NCI-H748 (cell line): ENCODE measurements around the gene POLR3B.
"Not testable (repeated sequence)": the region's sequence is repeated elsewhere in the genome, so short reads cannot be mapped to it uniquely, and the experiment has no call there.

Experiments
- DNase-seq: peaks from one replicate; lab custom pipeline; 2025; ENCODE audit not compliant: unreplicated experiment; lab: John Stamatoyannopoulos, UW

The POLR3B gene

DNA sequence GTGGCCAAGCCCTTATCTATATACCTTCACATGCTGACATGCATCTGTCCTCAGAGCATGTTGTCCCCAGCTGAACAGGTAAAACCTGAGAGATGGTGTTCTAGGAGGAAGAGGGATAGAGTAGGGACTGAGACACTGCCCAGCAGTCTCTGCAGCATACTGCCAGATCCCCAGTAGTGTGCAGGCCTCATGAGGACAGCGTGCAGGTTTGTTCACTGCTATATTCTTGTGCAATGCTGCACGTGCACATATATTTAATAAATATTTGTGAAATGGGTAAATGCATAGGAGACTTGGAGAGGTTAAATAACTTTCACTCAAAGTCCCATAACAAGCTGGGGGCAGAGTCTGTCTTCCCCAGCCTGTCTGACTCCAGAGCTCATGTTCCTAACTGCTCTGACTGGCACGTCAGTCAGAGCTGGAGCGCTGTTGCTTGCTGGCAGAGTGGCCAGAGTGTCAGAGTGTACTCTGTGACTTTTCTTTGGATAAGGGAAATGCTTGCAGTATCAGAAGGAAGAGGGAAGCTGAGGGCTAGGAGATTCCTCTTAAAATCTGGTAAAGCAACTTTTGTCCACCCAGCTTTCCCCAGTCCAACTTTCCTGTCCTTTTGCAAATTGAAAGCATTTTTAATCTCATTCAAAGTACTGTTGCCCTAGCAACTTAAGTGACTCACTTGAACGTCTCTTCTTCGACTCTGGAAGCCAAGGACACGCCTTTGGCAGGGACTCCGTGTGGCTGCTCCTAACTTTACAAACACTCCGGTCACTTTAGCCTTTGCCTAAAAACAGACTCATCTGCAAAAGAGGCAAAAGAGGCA, 14.9 kb upstream of the POLR3B start:
- DNase-seq = peak; percentile 22

DNA sequence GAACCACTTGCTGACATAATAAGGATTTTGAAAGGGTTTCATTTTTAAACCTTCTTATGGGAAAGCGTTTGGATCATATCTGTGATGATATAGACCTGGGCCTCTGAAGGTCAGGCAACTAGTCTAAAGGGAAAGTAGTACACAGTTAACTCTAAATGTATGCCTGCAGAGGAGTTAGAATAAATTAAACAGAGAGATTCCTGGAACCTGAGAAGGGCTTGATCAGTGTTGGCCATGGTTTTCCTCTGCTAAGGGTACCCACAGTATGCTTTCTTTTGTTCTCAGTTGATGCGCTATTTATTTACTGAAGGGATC, 14.4 kb upstream of the POLR3B start:
- no peak for DNase-seq

DNA sequence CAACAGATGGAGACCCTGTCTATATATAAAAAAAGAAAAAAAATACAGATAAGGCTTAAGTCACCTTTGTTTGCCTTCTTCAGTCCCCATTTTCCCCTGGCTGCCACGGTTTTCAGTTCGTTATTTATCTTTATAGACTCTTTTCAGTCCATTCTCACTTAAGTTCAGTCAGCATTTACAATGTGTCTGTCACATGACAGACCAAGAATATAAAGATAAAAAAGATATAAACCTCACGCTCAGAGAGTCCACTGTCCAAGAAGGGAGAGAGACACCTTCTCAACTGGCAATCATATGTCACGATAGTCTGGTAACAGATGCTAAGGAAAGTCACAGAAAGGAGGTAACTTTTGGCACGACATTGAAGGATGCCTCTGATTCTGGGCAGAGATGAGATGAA, 13.4 kb upstream of the POLR3B start:
- DNase-seq = no peak

DNA sequence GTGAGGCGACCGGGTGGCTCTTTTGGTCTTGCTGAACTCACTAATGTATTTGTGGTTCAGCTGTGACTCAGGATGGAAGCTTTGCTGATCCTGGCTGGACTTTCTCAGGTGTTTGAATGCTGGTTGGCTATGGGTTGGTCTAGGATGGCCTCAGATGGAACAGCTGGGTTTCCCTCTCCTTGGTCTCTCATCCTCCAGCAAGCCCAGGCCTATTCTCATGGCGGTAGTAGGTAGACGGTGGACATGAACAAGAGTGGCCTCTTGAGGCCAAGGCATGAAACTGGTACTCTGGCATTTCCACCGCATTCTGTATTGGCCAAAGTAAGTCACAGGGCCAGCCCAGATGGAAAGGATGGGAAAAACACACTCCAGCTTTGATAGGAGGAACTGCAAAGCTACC, 11.8 kb upstream of the POLR3B start:
- DNase-seq = peak; percentile 76

DNA sequence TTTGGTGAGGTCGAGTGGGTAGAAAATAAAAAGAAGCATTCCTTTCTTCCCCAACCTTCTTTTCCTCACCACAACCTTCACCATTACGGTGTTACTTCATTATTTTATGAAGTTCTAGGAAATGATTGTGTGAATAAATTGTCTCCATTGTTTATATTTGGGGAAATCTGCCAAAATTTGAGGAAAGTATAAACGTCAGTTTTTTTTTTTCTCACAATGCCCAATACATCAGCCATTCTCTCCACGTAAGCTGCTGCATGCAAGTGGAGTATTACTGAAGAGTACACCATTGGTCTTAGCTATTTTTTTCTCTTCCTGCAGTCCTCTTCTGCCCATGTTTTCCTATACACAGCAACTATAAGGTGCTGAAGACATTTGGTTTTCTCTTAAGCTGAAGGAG, 9.1 kb upstream of the POLR3B start:
- no peak for DNase-seq

DNA sequence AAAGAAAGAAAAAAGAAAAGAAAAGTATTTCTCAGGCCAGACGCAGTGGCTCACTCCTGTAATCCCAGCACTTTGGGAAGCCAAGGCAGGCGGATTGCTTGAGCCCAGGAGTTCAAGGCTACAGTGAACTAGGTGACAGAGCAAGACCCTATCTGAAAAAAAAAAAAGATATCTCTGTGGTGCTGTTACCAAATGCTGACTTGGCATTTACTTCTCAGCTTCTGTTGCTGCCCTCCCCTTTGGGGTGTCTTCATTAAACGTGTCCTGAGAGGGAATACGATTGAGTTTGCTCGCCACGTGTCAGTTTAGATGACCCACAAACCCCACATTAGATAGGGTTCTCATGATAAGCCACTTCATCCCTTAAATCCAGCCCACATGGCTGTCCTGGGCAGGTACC, 4.4 kb upstream of the POLR3B start:
- DNase-seq = no peak

DNA sequence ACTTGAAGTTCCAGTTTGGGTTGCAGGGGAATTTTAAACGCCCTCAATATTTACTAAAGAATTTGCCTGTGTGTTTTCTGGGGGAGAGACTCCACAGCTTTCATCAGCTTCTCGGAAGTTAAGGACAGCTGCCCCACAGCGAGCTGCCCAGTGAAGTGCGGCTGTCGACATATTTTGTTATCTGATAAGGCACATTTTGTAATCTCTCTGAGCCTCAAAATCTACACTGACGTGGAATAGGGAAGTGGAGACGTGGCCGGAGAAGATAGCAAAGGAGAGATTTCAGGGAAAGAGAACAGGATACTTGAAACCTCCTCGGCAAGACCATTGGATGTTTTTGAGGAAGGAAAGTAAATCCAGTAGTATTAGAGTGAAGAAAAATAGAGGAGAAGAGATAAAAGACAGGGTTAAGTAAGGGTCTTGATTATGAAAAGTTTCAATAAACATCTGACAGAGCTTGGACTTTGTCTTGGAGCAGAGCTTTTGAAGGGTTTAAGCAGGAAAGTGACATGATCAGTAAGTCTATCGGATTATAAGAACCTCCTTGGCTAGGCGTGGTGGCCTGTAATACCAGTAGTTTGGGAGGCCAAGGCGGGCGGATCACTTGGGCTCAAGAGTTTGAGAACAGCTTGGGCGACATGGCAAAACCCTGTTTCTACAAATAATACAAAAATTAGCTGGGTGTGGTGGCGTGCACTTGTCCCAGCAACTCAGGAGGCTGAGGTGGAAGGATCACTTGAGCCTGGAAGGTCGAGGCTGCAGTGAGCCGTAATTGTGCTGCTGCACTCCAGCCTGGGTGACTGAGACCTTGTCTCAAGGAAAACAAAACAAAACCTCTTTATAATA, 1.1 kb downstream of the POLR3B start:
- DNase-seq = peak; percentile 57

DNA sequence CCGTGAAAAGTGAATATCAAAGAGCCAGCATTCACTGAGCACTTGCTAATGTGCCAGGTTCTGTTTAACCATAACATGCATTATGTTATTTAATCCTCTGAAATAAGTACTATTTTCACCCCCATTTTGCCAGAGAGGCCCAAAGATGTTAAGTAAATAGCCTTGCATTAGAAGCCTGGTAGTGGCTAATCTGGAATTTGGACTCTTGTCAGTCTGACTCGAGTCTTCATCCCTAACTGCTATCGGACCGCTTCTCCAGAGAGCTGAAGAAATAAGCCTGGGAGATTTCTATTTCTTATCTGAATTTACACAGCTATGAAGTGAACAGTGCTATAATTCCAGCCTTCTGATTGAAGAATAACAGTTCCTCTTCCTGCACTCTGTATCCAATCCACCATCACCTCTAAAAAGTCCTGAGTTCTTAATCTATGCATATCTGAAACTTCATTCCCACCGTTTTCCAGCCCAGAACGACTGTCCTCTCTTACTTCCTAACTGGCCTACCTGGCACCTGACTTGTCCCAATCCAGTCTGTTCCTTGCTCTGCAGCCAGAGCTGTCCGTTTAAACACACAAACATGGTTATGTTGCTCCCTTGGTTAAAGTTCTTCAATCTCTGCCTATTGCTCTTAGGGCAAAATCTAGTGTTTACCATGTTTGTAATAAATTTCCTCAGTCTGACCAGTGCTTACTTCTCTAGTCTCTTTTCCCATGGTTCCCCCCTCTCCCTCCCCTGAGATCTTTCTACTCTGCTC, 2.3 kb downstream of the POLR3B start:
- no peak for DNase-seq

DNA sequence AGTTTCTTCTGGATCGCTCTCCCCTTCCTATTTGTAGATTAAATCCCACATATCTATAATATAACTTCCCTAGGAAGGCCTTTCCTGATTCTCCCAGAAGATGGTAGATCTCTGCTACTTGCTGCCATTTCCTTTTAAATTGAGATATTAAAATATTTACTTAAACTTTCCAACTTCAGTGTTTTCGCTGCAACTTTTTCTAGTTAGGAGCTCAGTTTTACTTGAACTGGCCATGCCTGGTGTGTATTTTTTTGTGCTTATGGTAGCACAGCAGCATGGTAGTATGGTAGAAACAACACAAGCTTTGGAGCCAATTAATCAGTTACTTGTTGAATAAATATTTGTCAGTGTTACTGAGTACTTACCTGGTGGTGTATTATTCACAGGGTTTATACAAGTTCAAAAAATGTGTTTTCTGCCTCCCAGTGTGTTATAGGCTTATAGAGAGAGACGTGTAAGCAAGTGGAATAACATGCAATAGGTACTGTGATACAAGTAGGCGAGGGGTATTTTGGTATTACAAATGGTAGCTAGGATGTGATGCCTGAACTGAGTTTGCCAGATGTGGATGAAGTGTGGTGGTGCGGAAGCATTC, 2.9 kb downstream of the POLR3B start:
- no peak for DNase-seq

DNA sequence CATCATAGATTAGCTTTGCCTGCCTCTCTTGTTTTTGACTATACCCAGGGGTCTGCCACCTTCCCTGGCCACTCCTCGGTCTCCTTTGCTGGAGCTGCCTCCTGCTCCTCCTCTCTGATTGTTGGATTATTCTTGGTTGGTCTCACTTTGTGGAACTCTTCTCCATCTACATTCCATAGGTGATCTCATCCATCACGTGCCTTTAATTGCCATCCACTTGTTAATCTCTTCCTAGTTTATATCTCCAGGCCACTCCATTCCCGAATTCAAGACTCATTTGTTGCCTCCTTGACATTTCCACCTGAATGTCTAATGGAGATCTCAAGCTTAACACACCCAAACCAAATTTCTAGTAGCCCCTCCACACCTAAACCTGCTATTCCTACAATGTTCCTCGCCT, 5.4 kb downstream of the POLR3B start:
- no peak for DNase-seq

DNA sequence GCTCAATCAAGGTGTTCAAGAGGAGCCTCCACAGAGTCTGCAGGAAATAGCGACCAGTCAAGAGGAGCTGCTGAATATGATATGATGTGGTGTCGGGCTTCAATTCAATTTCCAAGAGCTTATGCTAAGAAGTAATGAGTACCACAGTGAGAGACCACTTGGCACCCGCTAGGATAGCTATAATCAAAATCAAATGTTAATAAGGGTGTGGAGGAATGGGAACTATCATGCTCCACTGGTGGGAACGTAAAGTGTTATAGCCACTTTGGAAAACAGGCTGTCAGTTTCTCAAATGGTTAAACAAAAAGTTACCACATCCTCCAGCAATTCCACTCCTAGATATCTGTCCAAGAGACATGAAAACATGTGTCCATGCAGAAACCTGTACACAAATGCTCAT, 6.7 kb downstream of the POLR3B start:
- DNase-seq = no peak

DNA sequence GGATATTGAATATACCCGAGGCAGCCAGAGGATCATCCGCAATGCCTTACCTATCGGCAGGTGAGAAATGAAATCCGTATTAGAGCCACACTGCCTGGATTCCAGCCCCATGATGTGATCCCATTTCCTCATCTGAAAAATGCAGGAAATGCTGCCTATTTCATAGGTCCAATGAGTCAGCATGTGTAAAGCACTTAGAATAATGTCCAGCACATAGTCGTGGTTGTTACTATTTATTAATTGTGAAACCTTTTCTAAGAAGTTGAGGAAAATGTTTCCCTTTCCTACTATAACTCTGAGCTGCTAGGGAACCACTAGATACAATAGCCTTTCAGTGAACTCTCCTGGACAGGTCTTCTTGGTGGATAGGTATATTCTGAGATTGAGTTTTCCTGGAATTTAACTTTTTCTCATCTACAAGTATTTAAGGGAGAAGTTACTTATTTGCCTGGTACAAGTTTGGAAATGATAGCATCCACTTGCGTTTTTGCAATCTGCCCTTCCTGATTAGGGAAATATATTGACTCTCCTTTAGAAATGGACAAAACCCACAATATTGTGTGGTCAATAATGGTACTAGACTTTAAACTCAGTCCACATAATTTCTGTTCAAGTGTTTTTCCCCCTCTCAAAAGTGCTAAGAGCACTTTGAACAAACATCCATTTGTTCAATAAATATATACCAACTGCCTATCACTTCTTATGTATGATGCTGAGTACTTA, 12.2 kb downstream of the POLR3B start:
- no peak for DNase-seq

DNA sequence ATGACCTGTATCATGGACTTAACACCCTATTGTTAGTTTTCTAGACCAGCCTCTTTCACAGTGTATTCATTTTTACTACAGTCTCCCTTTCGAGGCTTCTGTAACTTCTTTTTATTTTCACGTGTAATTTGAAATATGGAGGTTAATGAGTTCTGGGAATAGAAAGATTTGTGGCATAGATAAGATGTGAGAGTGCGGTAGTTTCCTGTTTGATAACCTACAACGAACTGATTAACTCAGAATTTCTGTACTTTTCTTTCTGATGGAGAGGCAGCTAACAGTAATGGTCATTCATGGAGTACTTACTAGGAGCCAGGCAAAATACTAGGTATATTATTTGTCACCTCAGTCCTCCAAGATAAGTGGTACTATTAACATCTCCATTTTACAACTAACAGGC, 21.2 kb downstream of the POLR3B start:
- no peak for DNase-seq

DNA sequence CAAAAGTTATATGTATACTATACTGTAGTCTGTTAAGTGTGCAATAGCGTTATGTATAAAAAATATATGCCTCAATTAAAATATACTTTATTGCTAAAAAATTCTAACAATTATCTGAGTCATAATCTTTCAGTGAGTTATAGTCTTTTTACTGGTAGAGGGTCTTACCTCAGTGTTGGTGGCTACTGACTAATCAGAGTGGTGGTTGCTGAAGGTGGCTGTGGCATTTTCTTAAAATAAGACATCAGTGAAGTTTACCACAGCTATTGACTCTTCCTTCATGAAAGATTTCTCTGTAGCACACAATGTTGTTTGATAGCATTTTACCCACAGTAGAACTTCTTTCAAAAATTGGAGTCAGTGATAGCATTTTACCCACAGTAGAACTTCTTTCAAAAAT, 23.4 kb downstream of the POLR3B start:
- DNase-seq = no peak

DNA sequence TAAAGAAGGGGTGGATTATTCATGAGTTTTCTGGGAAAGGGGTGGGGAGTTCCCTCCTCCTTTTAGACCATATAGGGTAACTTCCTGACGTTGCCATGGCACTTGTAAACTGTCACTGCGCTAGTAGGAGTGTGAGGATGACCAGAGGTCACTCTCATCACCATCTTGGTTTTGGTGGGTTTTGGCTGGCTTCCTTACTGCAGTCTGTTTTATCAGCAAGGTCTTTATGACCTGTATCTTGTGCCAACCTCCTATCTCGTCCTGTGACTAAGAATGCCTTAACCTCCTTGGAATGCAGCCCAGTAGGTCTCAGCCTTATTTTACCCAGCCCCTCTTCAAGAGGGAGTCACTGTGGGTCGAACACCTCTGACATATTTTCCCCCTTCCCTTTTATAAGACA, 24.3 kb downstream of the POLR3B start:
- not testable (repeated sequence) for DNase-seq

DNA sequence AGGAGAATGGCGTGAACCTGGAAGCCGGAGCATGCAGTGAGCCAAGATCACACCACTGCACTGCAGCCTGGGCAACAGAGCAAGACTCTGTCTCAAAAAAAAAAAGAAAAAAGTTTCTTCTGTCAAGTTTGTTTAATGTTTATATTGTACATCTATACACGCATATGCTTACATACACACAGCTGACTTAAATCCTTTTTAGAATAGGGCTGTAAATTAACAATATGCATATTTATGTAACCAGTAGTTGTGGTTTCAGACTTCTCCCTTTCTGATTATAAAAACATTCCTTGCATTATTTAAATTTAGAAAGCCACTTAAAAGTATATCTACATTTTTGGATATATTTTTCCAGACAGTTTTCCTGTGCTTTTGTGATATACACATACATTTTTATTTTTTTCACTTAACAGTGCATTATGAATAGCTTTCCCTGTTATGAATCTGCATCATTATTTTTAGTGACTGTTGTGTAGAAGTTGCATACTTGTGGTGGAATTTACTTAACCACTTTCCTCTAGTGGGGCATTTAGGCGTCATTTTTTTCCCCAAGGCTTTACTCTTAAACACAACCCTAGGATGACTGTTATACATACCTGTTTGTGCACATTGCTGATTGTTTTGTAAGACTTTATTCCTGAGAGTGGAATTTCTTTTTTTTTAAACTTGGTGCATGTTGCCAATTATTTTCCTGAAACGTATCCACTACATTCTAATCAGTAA, 29.4 kb downstream of the POLR3B start:
- DNase-seq = no peak

DNA sequence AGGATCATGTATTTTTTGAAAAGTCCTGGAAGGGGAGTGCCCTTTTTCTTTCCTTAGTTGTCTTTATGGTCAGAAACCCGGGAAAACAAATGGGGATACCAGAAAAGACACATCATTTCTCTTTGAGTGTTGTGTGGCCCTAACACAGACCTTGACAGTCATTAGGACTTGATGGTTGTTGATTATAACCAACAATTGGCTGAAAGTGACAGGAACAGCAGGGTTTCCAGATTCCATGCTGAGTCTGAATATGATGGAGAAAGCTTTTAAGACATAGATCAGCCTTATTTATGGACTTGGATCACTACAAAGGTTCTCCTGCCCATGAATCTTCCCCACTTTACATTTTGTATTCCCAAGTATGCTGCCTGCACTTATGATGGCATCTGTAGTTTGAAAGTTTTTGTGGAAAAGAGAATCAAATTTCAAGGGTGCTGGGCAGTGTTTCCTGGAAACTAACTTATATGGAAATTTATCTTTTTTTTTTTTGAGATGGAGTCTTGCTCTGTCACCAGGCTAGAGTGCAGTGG, 30.4 kb downstream of the POLR3B start:
- DNase-seq = peak; percentile 20

DNA sequence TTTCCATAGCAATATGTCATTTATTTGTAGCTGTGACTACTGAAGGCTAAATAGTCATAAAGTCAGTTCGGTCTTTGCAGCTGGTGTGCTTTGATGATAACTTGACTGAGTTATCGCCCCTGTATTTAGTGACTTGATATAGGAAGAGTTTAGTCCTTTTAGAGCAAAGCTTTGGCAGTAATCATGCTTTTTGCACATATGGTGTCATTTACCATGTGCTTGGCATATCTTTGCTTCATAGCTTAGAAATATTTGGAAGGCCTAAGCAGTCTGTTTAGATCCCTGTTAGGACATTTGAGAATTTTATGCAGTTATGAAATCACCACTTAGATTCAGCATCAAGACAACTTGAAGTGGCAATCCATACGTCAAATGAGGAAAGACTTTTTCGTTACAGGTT, 31.6 kb downstream of the POLR3B start:
- DNase-seq = no peak

DNA sequence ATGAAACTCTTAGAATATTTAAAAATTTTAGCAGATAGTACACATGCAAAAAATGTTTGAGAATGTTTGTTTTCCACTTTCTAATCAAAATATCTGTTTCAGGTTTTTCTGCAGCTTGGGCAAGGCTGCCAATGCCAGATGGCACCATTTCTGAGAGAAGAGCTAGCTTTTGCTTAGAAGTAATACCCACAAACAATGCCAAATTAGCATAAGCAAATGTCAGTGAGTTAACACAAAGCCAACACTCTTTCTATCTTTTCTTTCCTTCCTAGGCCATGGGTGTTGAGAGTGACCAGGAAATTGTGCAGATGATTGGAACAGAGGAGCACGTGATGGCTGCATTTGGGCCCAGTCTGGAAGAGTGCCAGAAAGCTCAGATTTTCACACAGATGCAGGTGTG, 35.2 kb downstream of the POLR3B start:
- DNase-seq = peak; percentile 41

DNA sequence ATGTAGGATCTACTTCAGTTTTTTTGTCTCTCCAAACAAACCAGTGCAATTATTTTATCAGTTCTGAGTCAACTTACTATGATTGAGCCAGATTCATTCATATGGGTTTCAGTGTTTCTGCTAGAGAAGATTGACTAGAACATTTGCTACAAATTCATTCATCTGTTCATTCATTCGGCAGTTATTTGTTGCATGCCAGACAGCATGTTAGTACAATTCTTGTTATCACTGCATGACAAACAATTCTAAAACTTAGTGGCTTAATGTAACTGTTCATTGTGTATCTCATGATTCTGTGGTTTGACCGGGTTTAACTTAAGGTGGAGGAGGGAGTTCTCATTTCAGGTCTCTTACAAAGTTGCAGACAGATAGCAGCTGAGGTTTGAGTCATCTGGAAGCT, 52.3 kb downstream of the POLR3B start:
- no peak for DNase-seq
